K562 (cell line): ENCODE results near the gene TMEM176B.

Source experiments
- BMI1 ChIP-seq: fragments of 150-350 bp; IDR thresholded peaks from 2 replicates; pipeline ENCODE4 v1.6.1; 2014; ENCODE audit warnings: low read length
- GTF2E2 ChIP-seq: fragments of 200-800 bp; sonication (Bioruptor generic); IDR thresholded peaks from 2 replicates; pipeline ENCODE4 v1.6.1; 2016; ENCODE audit warnings: missing genetic modification characterization, missing compliant biosample characterization
- NCOA2 ChIP-seq, 2 experiments: fragments of 450-650 bp; IDR thresholded peaks; 2 replicates each; pipeline ENCODE4 v1.6.1; 2018; ENCODE audit warnings: mild to moderate bottlenecking in 2 of 2, moderate library complexity in 1 of 2; ENCODE audit not compliant: partially characterized antibody in 2 of 2
- POLR2AphosphoS5 ChIP-seq: IDR thresholded peaks from 2 replicates; pipeline ENCODE4 v1.6.1; 2011; ENCODE audit warnings: mild to moderate bottlenecking, low read depth, low read length, moderate library complexity; ENCODE audit not compliant: control insufficient read depth, insufficient read depth
- PYGO2 ChIP-seq: fragments of 450-650 bp; IDR thresholded peaks from 2 replicates; pipeline ENCODE4 v1.6.1; 2016; ENCODE audit warnings: mild to moderate bottlenecking, missing genetic modification characterization, moderate library complexity, missing compliant biosample characterization
- TAF15 ChIP-seq: fragments of 200-400 bp; formaldehyde crosslinking; IDR thresholded peaks from 2 replicates; pipeline ENCODE4 v1.6.1; 2017; ENCODE audit warnings: mild to moderate bottlenecking, low read depth, low read length, moderate library complexity
- TF ChIP-seq, protein P1 (sequence below): fragments of 250-450 bp; sonication (Bioruptor Pico); IDR thresholded peaks from 2 replicates; pipeline ENCODE4 v1.5.0; 2021; ENCODE audit warnings: mild to moderate bottlenecking, moderate library complexity

DNA sequence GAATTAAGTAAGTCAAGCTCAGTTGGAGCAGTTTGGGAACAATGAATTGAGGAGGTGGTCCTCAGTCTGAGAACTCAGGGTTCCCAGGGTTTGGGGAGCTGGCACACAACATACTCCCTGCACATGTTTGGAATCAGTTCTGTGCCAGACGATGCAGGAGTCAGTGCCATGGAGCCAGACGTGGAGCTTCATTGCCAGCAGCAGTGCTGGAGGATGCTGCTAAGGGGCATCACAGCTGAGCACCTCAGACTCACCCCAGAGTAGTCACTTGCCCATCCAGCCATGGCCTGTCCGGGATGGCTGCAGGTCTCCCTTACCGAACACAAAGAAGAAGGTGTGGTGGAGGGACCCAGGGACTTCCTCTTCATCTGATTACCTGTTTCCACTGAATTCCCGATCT is 55.1 kb downstream of the TMEM176B start:
- TF ChIP-seq BMI1, result no peak
- TF ChIP-seq POLR2AphosphoS5, result no peak
- TF ChIP-seq PYGO2, result no peak
- TF ChIP-seq, protein P1, sequence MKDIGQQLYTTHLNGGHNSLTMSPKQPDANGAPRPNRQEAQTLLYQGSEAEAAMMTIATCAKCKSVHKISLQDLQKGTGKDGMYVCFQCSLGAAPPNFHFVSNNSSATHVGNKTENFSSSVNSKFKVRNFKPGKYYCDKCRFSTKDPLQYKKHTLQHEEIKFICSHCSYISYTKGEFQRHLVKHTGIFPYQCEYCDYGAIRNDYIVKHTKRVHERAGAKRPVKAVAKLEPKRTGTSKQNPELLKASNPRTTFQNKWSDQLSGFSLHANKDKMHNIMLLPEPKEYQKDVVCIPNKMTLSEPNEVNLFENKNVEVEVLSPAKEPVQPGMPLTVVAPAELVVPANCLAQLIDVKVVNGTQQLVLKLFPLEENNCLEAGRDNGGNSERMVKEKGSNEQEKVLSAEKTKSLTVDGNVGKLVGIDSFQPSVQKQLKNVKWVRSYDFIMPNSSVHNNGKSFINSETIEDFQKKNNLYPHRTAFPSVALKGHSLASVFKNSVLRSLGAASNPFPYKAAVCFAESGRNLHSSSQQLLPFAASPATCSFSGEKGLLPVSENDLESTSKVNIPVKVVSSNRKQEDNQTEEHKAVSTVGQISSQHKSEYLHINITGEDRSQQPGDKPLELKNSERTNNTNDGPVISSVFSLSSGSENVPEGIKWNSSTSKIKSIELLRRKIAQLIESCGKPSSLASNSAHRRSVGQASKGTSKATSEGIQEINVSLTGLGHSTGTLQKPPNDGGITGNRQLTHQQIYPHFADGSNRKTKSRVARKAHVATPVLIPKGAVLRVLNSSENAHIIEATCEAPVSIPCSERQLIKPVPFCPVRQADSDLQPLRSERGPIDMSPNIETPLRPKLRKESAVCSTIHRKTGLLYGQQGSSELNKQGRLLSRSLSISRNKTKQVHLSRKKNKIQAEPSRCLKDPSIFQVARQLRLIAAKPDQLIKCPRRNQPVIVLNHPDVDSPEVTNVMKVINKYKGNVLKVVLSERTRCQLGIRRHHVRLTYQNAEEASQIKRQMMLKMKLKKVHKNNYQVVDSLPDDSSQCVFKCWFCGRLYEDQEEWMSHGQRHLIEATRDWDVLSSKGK (CRISPR knock-in tag), result no peak
- no peak for TF ChIP-seq NCOA2 (IDR thresholded peaks at IDR 0.05; ENCODE audit: partially characterized antibody in 2 of 2)
- no peak for TF ChIP-seq GTF2E2 (tag)
- no peak for TF ChIP-seq TAF15
